ENCODE results near the gene MTCH1.
"Not testable (repeated sequence)": the region's sequence is repeated elsewhere in the genome, so short reads cannot be mapped to it uniquely, and the experiment has no call there.

The MTCH1 gene

GRCh38 chr6:36947570-36948351, 38.2 kb downstream of the MTCH1 start:
- TF ChIP-seq ZNF274 (IDR thresholded peaks at IDR 0.05; ENCODE audit: low read depth, low read length): no peak
- H3K4me3 ChIP-seq (ENCODE audit: low read length): no peak overlapping the region

- H3K4me3 ChIP-seq (ENCODE audit: low read length): no peak overlapping the region
- no peak for TF ChIP-seq ZNF274 (IDR thresholded peaks at IDR 0.05; ENCODE audit: low read depth, low read length)
These were observed 39.5 kb downstream of the MTCH1 start for GRCh38 chr6:36946526-36946925.

- no peak for TF ChIP-seq ZNF274 (IDR thresholded peaks at IDR 0.05; ENCODE audit: low read depth, low read length)
- H3K4me3 ChIP-seq (ENCODE audit: low read length): no peak overlapping the region
These were observed 40.7 kb downstream of the MTCH1 start for GRCh38 chr6:36945301-36945700.

GRCh38 chr6:36944650-36945049, 41.3 kb downstream of the MTCH1 start:
- TF ChIP-seq ZNF274 (IDR thresholded peaks at IDR 0.05; ENCODE audit: low read depth, low read length): no peak

GRCh38 chr6:36942329-36942728, 43.7 kb downstream of the MTCH1 start:
- not testable (repeated sequence) for H3K4me3 ChIP-seq (ENCODE audit: low read length)

More at GRCh38 chr6:36944650-36945049, 41.3 kb downstream of the MTCH1 start:
- H3K4me3 ChIP-seq (ENCODE audit: low read length): no peak overlapping the region

- H3K4me3 ChIP-seq (ENCODE audit: low read length): not testable (repeated sequence)
These were observed 44.4 kb downstream of the MTCH1 start for GRCh38 chr6:36941561-36941960.

- no peak for TF ChIP-seq ZNF274 (IDR thresholded peaks at IDR 0.05; ENCODE audit: low read depth, low read length)
These were observed 46.0 kb downstream of the MTCH1 start for GRCh38 chr6:36940027-36940426.

GRCh38 chr6:36939005-36939404, 47.0 kb downstream of the MTCH1 start:
- not testable (repeated sequence) for H3K4me3 ChIP-seq (ENCODE audit: low read length)

More at GRCh38 chr6:36940027-36940426, 46.0 kb downstream of the MTCH1 start:
- H3K4me3 ChIP-seq (ENCODE audit: low read length): no peak overlapping the region

- TF ChIP-seq ZNF274 (IDR thresholded peaks at IDR 0.05; ENCODE audit: low read depth, low read length): no peak
These were observed 47.5 kb downstream of the MTCH1 start for GRCh38 chr6:36938536-36938935.

GRCh38 chr6:36937896-36938295, 48.1 kb downstream of the MTCH1 start:
- H3K4me3 ChIP-seq (ENCODE audit: low read length): no peak overlapping the region
- TF ChIP-seq ZNF274 (IDR thresholded peaks at IDR 0.05; ENCODE audit: low read depth, low read length): no peak

More at GRCh38 chr6:36938536-36938935, 47.5 kb downstream of the MTCH1 start:
- no peak overlapping the region for H3K4me3 ChIP-seq (ENCODE audit: low read length)

GRCh38 chr6:36936824-36937223, 49.2 kb downstream of the MTCH1 start:
- no peak for TF ChIP-seq ZNF274 (IDR thresholded peaks at IDR 0.05; ENCODE audit: low read depth, low read length)
- H3K4me3 ChIP-seq (ENCODE audit: low read length): no peak overlapping the region

GRCh38 chr6:36934901-36935300, 51.1 kb downstream of the MTCH1 start:
- no peak for TF ChIP-seq ZNF274 (IDR thresholded peaks at IDR 0.05; ENCODE audit: low read depth, low read length)
- no peak overlapping the region for H3K4me3 ChIP-seq (ENCODE audit: low read length)

GRCh38 chr6:36933519-36933918, 52.5 kb downstream of the MTCH1 start:
- no peak for TF ChIP-seq ZNF274 (IDR thresholded peaks at IDR 0.05; ENCODE audit: low read depth, low read length)
- H3K4me3 ChIP-seq (ENCODE audit: low read length): no peak overlapping the region

GRCh38 chr6:36933102-36933501, 52.9 kb downstream of the MTCH1 start:
- no peak overlapping the region for H3K4me3 ChIP-seq (ENCODE audit: low read length)
- no peak for TF ChIP-seq ZNF274 (IDR thresholded peaks at IDR 0.05; ENCODE audit: low read depth, low read length)

GRCh38 chr6:36930483-36930882, 55.5 kb downstream of the MTCH1 start:
- no peak for TF ChIP-seq ZNF274 (IDR thresholded peaks at IDR 0.05; ENCODE audit: low read depth, low read length)

GRCh38 chr6:36929607-36930006, 56.4 kb downstream of the MTCH1 start:
- TF ChIP-seq ZNF274 (IDR thresholded peaks at IDR 0.05; ENCODE audit: low read depth, low read length): no peak
- no peak overlapping the region for H3K4me3 ChIP-seq (ENCODE audit: low read length)

More at GRCh38 chr6:36930483-36930882, 55.5 kb downstream of the MTCH1 start:
- no peak overlapping the region for H3K4me3 ChIP-seq (ENCODE audit: low read length)
